Stimulated activated CD8-positive, alpha-beta memory T cell treated with anti-CD3 and anti-CD28 coated beads, Interleukin-4, amount 100 ng/mL, for 24 hours (primary cell): ENCODE data around the gene POLD3.
"Not testable (repeated sequence)": the region's sequence is repeated elsewhere in the genome, so short reads cannot be mapped to it uniquely, and the experiment has no call there.

Experiments used
- DNase-seq: peaks from one replicate; pipeline ENCODE4 v3.0.0-alpha.2; 2020; ENCODE audit warnings: low read depth

The POLD3 gene

DNA sequence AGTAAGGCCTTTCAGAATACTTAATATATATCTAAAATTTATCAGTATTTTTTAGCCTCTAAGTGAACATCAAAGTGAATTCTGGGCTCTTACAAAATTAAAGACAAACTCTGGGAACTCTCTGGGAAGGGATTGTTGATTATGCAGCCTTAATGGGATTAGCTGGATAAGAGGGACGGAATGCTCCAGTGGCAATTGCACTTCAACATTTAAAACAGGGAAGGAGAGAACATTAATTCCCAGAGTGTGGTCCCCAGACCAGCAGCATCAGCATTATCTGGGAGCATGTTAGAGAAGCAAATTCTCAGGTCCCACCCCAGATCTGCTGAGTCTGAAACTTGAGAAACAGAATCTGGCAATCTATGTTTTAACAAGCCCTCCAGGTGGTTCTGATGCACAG lies 46.5 kb downstream of the POLD3 start:
- DNase-seq = no peak

DNA sequence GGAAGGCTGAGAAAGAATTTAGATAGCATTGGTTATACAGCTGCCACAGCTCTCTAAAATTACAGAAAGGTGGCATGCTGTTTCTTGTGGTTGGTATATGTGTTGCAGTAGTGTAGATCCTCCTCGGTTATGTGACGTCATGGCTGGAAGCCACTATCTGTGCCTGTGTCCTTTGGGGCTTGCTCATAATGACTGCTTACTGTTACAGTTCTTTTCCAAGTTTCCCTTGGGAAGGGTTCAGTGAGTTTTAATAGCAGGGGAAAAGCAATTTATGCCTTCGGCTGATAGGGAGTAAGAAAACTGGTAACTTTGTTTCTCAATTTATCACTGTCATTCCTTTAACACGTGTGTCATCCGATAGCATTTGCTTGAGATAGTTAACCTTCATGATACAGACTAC lies 47.2 kb downstream of the POLD3 start:
- DNase-seq = no peak

DNA sequence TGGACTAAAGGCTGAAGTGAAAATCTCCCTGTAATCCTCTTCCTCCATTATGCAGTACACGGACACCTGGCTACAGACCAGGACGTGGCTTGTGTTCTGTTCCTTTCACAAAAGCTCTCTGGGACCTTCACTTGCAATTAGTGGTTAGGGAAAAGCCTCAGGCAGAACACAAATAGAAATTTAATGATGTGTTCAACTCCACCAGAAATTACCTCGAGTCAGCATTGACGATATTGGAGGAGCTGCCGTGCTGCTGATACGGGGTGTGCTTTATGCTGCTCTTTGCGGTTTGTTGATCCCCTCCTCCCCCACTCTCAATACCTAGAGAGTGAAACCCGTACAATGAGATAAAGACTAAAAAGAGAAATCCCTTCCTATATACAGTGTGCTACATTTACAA lies 48.9 kb downstream of the POLD3 start:
- DNase-seq = no peak

DNA sequence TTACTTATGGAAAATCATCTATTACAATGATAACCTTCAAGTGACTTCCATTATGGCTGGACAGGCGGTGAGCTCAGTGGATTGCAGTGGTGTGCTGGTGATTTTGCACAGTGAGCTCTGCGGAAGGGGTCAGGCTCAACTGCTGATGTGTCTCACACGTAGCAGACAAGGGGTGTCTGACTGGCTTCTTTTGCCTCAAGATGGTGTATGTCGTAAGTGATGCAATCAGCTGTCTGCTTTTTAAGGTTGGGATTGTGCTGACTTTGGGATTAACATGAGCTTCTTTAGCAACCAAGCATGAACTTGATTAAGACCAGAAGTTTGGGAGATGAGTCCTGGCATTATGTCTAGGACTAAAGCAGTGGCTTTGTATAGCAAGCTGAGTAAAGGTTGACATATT lies 49.5 kb downstream of the POLD3 start:
- no peak for DNase-seq

DNA sequence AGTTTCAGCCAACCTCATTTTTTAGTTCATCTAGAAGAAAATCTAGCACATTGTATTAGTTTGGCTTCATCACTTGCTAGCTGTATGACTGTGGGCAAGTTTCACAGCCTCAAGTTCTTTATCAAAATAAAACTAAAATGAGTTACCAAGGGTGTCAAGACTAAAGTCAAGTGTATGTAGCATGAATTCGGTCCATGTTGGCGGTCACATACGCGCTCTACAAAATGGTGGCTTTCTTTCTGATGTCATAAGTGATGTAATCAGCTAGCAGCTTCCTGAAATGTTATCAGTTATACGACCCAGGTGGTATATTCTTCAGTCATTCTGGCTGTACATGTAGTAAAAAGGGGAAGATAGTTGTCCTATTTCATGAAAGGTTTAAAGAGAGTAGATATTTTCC lies 50.5 kb downstream of the POLD3 start:
- no peak for DNase-seq

DNA sequence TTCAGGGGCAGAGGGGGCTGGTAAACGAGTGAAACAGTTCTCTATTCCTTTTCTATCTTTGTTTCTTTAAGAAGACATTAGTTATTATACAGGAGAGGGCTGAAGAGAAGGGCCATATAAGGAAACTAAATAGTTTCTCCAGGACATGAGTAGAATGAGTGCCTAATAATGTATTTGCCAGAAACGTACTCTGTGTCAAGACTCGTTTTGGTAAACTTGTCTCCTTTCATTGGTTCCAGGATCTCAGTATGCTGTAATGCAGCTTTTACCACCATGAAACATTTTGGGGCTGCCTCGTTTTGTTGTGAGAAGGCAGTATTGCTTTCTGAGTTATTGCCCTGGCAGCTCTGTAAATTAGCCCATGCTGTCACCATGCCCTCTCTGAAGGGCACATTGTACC lies 51.7 kb downstream of the POLD3 start:
- no peak for DNase-seq

DNA sequence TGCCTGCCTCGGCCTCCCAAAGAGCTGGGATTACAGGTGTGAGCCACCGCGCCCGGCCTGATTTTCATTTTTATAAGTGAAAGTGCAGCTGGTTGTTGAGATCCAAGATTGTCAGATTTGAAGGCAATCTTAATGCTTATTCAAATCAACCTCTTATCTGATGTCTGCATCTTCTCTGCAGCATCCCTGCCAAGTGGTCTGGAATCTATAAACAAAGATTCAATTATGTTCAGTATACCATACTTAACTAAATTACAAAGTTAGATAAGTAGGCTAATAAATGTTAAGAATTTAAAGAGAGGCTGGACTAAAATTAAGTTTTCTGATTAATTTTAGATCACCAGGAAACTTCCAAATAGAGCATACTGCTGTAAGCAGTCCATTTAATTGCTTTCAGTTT lies 53.8 kb downstream of the POLD3 start:
- no peak for DNase-seq

DNA sequence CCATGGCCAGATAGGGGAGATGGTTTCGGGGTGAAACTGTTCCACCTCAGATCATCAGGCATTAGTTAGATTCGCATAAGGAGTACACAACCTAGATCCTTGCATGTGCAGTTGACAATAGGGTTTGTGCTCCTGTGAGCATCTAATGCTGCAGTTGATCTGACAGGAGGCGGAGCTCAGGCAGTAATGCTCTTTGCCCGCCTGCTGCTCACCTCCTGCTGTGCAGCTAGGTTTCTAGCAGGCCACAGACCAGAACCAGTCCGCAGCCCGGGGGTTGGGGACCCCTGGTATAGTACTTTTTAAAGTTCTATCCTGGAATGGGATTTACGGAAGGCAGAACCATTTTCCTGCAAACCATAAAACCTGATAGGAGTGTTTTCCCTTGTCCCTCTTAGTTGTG lies 54.6 kb downstream of the POLD3 start:
- no peak for DNase-seq

DNA sequence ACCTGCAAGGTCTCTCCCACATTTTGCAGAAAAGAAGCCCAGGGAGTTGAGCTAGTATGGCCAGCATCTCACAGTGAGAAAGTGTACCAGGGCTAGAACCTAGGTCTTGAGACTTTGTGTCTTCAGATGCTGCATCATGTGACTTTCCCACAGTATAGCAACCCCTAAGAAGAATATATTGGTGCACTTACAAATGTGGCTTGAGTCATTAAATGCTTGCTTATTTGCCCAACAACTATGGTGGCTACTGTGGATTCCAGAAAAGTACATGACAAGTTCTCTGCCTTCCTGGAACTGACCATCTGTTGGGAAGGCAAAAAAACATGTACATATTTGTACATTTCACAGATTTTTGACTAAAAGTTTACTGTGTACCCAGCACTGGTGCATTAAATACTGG lies 55.0 kb downstream of the POLD3 start:
- DNase-seq = no peak

DNA sequence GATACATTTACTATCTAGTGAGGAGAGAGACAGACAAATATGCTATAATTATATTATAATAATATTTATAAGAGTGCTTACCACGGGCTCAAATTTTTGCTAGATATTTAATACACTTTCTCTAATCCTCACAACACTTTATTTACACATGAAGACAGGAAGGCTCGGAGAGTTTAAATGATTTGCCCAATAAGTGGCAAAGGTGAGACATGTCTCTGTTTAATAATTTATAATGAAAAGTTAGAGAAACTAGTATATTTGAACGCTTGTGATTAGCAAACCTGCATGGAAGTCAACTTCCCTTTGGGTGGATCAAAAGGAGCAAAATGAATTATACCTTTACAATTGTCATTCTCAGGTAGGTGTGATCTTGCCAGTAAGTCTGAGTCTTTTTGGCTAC lies 55.4 kb downstream of the POLD3 start:
- DNase-seq = no peak

DNA sequence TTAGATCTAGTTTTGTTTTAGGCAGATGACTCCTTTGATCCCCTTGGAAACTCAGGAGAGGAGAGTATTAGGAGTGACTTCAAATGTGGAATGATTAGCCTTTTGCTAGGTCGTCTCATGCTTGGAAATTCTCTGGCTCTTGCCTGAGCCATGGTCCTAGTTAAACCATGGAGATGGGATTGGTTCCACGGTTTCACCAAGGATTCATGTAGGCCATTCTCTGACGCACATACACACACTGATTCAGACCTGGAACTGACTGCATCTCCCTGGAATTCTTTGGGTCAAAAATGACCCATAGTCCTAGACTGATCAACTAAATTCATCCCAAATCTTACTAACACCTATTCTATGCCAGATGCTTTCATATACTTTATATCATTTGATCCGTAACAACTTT lies 56.5 kb downstream of the POLD3 start:
- DNase-seq = no peak

DNA sequence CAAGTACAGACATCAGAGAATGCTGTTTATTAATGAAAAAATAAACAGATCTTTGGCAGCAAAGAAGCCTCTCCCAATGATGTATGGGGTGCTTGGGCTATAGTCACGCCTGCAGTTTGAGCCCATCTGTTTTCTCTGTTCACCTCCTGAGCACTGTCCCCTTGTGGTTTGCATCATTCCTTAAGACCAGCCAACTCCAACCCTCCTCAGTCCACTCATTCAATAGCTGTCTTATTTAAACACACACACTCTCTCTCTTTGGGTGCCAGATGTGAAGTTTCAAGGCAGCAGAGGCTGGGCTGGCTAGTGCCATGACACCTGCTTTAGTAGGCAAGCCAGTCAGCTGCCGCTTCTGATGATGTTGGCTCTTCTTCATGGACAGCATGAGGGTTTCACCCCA lies 58.1 kb downstream of the POLD3 start:
- no peak for DNase-seq

DNA sequence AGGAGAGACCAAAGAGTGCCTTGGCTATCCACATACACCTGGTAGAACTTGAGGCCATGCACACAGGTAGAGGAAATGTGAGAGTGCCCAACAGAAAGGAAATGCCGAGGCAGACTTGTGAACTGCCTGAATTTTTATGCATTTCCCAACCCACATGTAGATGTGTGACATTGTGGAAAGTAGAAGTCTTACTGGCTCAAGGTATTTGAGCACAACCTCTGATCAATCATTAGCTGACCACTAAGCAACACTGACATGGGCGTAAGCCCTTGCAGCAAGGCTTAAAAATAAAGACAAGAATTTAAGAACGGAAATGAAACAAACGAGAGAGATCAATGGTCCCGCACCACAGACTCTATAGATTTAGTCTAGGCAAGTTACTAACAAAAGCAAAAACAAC lies 62.6 kb downstream of the POLD3 start:
- no peak for DNase-seq

DNA sequence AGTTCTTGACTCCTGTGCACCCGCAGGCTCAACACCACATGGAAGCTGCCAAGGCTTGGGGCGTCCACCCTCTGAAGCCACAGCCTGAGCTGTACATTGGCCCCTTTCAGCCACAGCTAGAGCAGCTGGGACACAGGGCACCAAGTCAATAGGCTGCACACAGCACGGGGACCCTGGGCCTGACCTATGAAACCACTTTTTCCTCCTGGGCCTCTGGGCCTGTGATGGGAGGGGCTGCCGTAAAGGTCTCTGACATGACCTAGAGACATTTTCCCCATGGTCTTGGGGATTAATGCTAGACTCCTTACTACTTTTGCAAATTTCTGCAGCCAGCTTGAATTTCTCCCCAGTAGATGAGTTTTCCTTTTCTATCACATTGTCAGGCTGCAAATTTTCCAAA lies 66.7 kb downstream of the POLD3 start:
- DNase-seq = not testable (repeated sequence)

DNA sequence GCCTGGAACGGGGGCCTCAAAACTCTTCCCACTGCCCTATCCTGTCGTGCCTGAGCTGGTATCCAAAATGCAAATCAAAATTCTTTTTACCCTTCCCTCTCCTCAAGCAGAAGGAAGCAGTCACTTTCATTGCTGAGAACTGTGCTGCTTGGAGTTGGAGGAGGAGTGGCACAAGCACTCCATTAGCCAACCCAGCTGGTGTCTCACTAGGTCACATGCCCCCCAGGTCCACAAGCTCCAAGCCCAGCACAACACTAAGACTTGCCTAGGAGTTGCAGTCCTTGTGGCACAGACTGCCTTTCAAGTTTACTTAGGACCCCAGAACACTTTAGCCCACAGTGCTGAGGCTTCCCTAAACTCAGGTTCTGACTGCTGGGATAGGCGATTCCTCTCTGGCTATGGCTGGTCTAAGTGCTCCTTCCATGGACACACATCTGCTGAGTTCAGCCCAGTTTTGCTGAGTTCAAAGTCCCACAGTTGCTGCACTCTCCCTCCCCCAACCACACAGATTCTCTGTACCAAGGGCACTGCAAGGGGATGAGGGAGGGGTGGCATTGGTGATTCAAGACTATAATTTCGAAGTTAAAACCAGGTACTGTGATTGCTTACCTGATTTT lies 70.2 kb downstream of the POLD3 start:
- DNase-seq = no peak

DNA sequence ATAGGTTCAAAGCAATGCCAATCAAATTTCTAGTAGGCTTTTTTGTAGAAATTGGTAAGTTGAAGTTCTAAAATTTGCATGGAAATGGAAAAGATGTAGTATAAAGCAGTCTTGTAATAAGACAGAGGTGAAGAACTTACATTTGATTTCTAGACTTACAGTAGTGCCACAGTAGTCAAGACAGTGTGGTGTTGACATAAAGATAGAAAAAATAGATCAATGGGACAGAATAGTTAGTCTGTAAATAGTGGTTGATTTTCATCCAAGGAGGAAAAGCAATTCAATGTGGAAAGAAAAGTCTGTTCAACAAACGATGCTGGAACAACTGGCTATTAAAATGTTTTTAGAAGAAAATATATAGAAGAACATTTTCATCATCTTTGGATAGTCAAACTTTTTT lies 70.9 kb downstream of the POLD3 start:
- no peak for DNase-seq

DNA sequence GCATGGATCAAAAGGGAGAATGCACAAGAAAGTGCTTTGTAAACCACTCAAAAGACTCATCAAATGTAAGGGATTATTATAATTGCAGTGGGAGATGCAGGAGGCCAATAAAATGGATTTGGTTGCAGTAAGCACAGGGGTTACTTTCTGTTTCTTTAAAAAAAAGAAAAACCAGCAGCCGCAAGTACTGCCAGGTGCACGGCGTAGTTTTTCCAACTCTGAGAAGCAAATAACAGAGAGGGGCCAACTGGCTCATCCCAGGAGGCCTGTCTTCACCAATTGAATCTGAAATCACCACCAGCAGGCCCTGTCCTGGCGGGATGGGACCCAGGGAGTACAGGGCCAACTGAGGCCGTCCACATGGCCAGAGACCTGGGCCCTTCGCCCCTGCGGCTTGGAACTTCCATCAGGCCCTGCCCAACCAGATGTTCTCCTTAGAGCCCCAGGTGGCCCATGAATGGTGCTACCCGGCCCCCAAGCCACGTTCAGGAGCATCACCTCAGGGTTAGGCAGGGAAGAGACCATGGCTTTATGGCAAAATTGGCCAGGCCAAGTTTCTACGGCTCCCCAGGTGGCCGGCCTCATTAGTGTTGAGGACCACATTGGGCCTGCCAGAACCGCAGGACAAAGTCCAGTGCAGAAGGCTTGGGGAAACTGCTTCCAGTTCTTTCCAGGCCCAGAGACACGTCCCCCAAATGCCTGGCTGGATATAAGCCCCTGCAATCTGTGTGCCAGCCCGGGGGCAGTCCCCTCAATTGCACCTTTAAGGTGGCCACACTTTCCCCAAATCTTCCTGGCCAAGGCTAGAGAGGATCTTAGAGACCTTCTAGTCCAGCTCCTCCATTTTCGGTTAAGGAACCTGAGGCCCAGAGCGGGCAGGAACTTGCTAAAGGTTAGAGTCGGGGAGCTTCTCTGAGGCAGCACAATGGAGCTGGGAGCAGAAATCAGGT lies 77.1 kb downstream of the POLD3 start:
- DNase-seq = no peak

DNA sequence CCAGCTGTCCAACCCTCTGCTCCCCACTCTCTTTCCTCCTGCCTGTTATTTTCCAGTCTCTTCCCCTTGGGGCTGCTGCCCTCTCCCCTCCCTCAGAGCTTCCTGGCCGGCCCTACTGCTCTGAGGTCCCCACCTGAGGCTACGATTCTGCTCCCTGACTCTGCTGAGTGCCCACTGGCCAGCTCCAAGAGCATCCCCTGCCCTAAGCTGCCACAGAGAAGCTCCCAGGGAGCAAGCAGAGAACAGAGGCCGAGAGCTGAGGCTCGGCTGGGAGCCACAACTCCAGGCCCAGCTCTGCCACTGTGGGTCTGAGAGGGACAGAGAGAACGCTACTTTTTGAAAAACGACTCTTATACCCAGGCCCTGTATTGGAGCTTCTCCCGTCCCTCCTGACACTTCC lies 77.8 kb downstream of the POLD3 start:
- no peak for DNase-seq

DNA sequence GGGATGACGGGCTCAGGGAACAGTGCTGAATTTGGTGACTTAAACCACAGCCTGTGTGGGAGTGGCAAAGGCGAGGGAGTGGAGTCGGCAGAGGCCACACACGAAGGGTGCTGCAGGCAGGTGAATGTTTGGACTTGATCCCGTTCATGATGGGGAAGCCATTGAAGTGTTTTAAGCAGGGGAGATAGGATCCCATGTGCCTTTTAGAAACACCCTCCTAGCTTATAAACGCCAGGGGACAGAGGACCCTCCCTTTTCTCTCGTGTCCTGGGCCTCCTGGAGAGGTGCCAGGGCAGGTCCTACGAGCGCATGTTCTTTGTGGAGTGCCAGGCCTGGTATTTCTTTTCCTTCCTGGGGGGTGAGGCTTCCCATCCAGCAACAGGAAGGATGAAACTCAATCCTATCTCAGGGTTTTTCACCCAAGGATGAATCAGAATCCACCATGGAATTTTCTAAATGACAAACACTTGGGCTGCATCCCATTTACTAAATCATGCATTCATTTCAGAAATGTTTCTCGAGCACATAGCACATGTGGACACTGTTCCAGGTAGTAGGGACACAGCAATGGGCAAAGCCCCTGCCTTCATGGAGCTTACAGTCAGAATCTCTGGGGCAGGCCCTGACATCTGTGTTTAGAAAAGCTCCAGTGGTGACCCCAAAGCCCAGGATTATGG lies 79.3 kb downstream of the POLD3 start:
- DNase-seq = no peak

DNA sequence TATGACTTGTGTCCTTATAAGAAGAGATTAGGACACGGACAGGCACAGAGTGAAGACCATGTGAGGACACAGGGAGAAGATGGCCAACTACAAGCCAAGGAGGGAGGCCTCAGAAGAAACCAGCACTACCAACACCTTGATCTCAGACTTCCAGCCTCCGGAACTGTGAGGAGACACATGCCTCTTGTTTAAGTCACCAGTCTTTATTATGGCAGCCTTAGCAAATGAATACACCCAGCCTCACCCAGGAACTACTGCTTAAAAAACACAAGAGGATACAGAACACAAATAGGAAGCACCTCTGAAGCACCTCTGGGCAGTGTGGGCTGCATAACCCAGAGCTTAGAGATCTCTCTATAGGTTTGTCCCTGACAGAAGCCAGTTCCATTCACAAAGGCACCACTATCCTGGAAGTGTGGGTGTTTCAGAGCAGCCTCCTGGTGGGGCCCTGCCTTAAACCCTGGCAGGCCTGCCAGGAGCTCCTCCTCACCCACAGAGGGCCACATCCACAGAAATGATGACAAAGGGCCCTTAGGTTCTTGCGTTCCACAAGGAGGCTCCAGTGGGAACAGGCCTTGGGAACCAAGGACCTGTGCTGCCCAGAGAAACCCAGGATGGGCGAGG lies 80.1 kb downstream of the POLD3 start:
- DNase-seq = no peak

DNA sequence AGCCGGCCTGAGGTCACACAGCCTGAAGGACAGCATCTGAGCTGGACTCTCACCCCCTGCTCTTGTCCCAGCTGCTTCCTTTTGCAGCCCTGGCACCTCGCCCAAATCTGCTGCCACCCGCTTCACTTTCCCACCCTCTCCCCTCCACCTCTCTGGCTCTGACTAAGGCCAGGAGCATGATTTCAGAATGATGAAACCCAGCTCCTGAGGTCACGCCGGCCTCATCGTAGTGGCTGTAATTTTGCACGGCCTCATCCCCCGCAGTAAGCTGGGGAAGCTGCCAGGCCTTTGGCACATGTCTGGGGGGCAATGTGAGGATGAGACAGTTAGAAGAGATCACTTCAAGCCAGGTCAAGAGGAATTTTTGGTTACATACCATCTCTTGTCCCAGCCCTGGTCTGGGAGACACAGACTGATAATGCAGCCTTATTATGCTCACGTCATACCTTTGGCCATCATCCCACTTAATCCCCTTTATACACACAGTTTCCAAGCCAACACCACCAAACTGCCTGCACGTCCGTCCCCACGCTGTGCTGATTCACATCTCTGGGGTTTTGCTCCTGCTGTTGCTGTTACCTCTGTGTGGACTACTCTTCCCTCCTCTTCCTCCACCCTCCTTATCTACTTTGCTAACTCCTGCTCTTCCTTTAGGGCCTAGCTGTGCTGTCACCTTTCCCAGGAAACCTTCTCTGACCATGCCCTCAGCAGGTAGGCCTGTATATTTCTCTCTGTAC lies 80.7 kb downstream of the POLD3 start:
- no peak for DNase-seq
